GM19468 (cell line): Measurements from ENCODE around the gene BSX.

Experiments
- ATAC-seq: cut with Tn5 transposase; IDR thresholded peaks from one replicate; pipeline ENCODE4 v1.9.1; 2021; ENCODE audit warnings: mild to moderate bottlenecking, moderate library complexity, moderate number of reproducible peaks; ENCODE audit not compliant: unreplicated experiment; ENCODE audit errors: extremely low read depth

BSX gene

GRCh38 chr11:122976061-122976733 is 5.4 kb downstream of the BSX start:
- ATAC-seq, result no peak

- no peak for ATAC-seq
Observed at GRCh38 chr11:122963961-122964360, 17.7 kb downstream of the BSX start.

- no peak for ATAC-seq
Observed at GRCh38 chr11:122954455-122954854, 27.2 kb downstream of the BSX start.

GRCh38 chr11:122951211-122951610 is 30.4 kb downstream of the BSX start:
- ATAC-seq, result no peak

- no peak for ATAC-seq
Observed at GRCh38 chr11:122938557-122938956, 43.1 kb downstream of the BSX start.

- ATAC-seq, result no peak
Observed at GRCh38 chr11:122937983-122938382, 43.7 kb downstream of the BSX start.

- no peak for ATAC-seq
Observed at GRCh38 chr11:122933416-122933815, 48.2 kb downstream of the BSX start.

GRCh38 chr11:122931510-122931909 is 50.1 kb downstream of the BSX start:
- no peak for ATAC-seq
